Measurements from ENCODE around the gene VCPKMT.

Gene VCPKMT

DNA sequence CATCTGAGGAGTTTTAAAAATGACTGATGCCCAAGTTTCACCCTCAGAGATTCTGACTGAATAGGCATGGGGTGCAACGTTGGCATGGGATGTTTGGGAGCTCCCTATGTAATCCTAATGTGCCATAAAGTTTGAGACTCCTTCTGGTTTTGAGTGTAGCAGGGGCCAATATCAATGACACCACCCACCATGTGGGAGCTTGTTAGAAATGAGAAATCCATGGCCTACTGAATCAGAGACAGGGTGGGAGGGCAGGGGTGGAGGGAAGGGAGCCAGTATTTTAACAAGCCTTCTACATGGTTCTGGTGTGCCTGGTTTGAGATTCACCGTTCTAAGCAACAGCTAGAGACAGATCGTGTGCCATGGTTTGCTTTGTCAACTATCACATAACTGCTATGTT is 46.1 kb downstream of the VCPKMT start:
- Histone ChIP-seq H3K27me3 (replicated peaks in 2 of 5; ENCODE audit: control insufficient read depth in 4 of 5, insufficient read depth in 5 of 5, low read length in 4 of 5) (no peaks in the 10 kb centered on the region), H3K4me3 (ENCODE audit: control insufficient read depth in 1 of 7, extremely low read depth in 1 of 7, insufficient read depth in 4 of 7, low read depth in 2 of 7, low read length in 6 of 7) (no peak overlapping the region), H3K27ac (ENCODE audit: insufficient read depth in 1 of 2, low read depth in 1 of 2, low read length in 2 of 2, poor library complexity in 1 of 2, severe bottlenecking in 2 of 2) (no peak overlapping the region), H3K4me1 (ENCODE audit: control extremely low read depth in 1 of 4, control insufficient read depth in 4 of 4, insufficient read depth in 4 of 4, low read length in 3 of 4) (peaks cover 0 to 7% (median 3%) of the 10 kb centered on the region in 4 experiments), H3K36me3 (ENCODE audit: control insufficient read depth in 4 of 4, insufficient read depth in 4 of 4, low read length in 3 of 4) (no peaks in the 10 kb centered on the region), H3K9me3 (ENCODE audit: control extremely low read depth in 1 of 5, control insufficient read depth in 4 of 5, insufficient read depth in 2 of 5, low read depth in 1 of 5, low read length in 4 of 5) (no peaks in the 10 kb centered on the region)
- WGBS (ENCODE audit: insufficient coverage): 100% methylated on average over 1 of the region's 3 CpGs
- ChIA-PET CTCF (interaction anchor here (1.0 to 1.6 kb wide), 3 partner anchors 18 to 34 kb away, joined by 3 to 6 read pairs (median 4); no protein-coding TSS in a partner anchor), POLR2A (interaction anchor here (1.0 kb wide), 1 partner anchor 18 kb away, joined by 3 read pairs; no protein-coding TSS in a partner anchor)
- no peak for DNase-seq

DNA sequence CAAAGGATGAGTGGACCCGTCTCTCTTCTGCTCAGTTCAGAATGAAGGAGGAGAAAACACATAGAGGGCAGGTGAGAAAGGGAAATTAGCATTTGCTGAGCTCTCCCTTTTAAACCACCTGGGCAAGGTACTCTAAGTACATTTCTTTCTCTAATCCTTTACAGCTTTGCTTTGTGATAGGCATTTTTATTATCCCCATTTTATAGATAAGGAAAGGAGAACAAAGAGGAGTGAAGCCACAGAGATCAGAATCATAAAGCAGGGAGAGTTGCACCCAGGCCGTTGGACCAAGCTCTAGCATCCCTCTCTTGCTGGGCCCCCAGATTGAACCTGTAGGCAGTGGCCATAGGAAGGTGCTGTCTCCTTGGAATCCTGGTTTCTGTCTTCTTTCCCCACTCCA is 47.0 kb downstream of the VCPKMT start:
- DNase-seq: no peak
- CTCF ChIA-PET: interaction anchor here (0.7 to 1.0 kb wide), 2 partner anchors 24 to 35 kb away, joined by 3 read pairs; no protein-coding TSS in a partner anchor
- 69% methylated on average over 2 of the region's 2 CpGs for WGBS (ENCODE audit: insufficient coverage)
- Histone ChIP-seq H3K36me3 (ENCODE audit: control insufficient read depth in 4 of 4, insufficient read depth in 4 of 4, low read length in 3 of 4) (no peaks in the 10 kb centered on the region), H3K27me3 (replicated peaks in 2 of 5; ENCODE audit: control insufficient read depth in 4 of 5, insufficient read depth in 5 of 5, low read length in 4 of 5) (no peaks in the 10 kb centered on the region), H3K27ac (ENCODE audit: insufficient read depth in 1 of 2, low read depth in 1 of 2, low read length in 2 of 2, poor library complexity in 1 of 2, severe bottlenecking in 2 of 2) (no peak overlapping the region), H3K9me3 (ENCODE audit: control extremely low read depth in 1 of 5, control insufficient read depth in 4 of 5, insufficient read depth in 2 of 5, low read depth in 1 of 5, low read length in 4 of 5) (no peaks in the 10 kb centered on the region), H3K4me3 (ENCODE audit: control insufficient read depth in 1 of 7, extremely low read depth in 1 of 7, insufficient read depth in 4 of 7, low read depth in 2 of 7, low read length in 6 of 7) (no peak overlapping the region), H3K4me1 (ENCODE audit: control extremely low read depth in 1 of 4, control insufficient read depth in 4 of 4, insufficient read depth in 4 of 4, low read length in 3 of 4) (peaks cover 0 to 16% (median 11%) of the 10 kb centered on the region in 4 experiments)
- POLR2A ChIA-PET: no interaction called here

DNA sequence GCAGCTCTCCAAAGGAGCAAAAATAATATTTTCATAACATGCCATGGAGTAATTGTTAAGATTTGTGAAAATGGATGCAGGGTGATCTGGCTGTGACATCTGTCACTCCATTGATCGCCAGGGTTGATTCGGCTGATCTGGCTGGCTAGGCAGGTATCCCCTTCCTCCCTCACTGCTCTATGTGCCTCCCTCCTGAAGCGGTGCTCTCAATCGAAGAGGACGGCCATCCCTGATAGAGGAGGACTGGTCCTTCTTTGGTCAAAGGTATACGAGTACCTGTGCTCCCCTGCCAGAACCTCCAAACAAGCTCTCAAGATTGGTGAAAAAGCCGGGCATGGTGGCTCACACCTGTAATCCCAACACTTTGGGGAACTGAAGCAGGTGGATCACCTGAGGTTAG is 47.9 kb downstream of the VCPKMT start:
- CTCF ChIA-PET: interaction anchor here (0.5 kb wide), 1 partner anchor 8 kb away, joined by 3 read pairs; no protein-coding TSS in a partner anchor
- H3K9me3 ChIP-seq (ENCODE audit: control extremely low read depth in 1 of 5, control insufficient read depth in 4 of 5, insufficient read depth in 2 of 5, low read depth in 1 of 5, low read length in 4 of 5): no peaks in the 10 kb centered on the region
- DNase-seq: no peak
- H3K27me3 ChIP-seq (replicated peaks in 2 of 5; ENCODE audit: control insufficient read depth in 4 of 5, insufficient read depth in 5 of 5, low read length in 4 of 5): no peaks in the 10 kb centered on the region
- no peak overlapping the region for H3K4me3 ChIP-seq (ENCODE audit: control insufficient read depth in 1 of 7, extremely low read depth in 1 of 7, insufficient read depth in 4 of 7, low read depth in 2 of 7, low read length in 6 of 7)
- H3K4me1 ChIP-seq (ENCODE audit: control extremely low read depth in 1 of 4, control insufficient read depth in 4 of 4, insufficient read depth in 4 of 4, low read length in 3 of 4): peaks cover 0 to 24% (median 15%) of the 10 kb centered on the region in 4 experiments
- POLR2A ChIA-PET: no interaction called here
- H3K27ac ChIP-seq (ENCODE audit: insufficient read depth in 1 of 2, low read depth in 1 of 2, low read length in 2 of 2, poor library complexity in 1 of 2, severe bottlenecking in 2 of 2): no peak overlapping the region
- no peaks in the 10 kb centered on the region for H3K36me3 ChIP-seq (ENCODE audit: control insufficient read depth in 4 of 4, insufficient read depth in 4 of 4, low read length in 3 of 4)
- 89% methylated on average over 7 of the region's 7 CpGs for WGBS (ENCODE audit: insufficient coverage)

DNA sequence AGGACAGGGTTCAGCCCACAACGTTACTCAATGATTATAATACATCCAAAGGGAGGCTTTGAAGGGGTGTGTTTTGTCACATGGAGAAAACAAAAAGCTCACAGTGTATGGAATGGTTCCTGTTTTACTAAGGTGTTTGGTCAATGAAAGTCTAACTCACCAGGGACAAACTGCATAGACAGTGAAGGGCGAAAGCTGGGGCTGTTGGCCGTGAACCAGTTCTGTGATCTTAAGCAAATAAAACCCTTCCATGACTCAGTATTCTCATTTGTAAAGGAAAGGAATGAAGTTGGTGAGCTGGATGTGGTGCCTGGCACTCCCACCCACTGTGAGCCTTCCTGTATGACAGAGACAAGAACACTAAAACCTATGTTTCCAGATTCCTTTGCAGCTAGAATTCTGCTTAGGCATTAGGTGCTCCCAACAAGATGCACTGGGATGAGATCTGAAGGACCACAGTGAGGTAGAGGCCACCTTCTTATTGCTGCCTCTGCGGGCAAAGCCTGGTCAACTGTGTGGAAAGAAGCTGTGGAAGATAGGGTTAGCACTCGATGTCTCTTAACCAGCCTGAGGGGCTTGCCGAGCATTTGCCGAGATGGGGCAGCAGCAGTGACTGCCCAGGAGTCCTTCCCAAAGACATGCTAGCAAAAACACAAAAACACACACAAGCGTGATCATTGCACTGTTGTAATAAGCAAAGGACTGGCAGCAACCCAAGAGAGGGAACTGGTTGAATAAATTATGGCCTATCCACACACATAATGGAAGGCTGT is 48.5 kb downstream of the VCPKMT start:
- H3K4me3 ChIP-seq (ENCODE audit: control insufficient read depth in 1 of 7, extremely low read depth in 1 of 7, insufficient read depth in 4 of 7, low read depth in 2 of 7, low read length in 6 of 7): no peak overlapping the region
- no peaks in the 10 kb centered on the region for H3K36me3 ChIP-seq (ENCODE audit: control insufficient read depth in 4 of 4, insufficient read depth in 4 of 4, low read length in 3 of 4)
- H3K4me1 ChIP-seq (ENCODE audit: control extremely low read depth in 1 of 4, control insufficient read depth in 4 of 4, insufficient read depth in 4 of 4, low read length in 3 of 4): peaks cover 5 to 29% (median 20%) of the 10 kb centered on the region in 4 experiments
- POLR2A ChIA-PET: no interaction called here
- no peaks in the 10 kb centered on the region for H3K27me3 ChIP-seq (replicated peaks in 2 of 5; ENCODE audit: control insufficient read depth in 4 of 5, insufficient read depth in 5 of 5, low read length in 4 of 5)
- no peak for DNase-seq
- CTCF ChIA-PET: interaction anchor here (0.5 kb wide), 1 partner anchor 8 kb away, joined by 3 read pairs; no protein-coding TSS in a partner anchor
- no peaks in the 10 kb centered on the region for H3K9me3 ChIP-seq (ENCODE audit: control extremely low read depth in 1 of 5, control insufficient read depth in 4 of 5, insufficient read depth in 2 of 5, low read depth in 1 of 5, low read length in 4 of 5)
- no peak overlapping the region for H3K27ac ChIP-seq (ENCODE audit: insufficient read depth in 1 of 2, low read depth in 1 of 2, low read length in 2 of 2, poor library complexity in 1 of 2, severe bottlenecking in 2 of 2)
- 97% methylated on average over 6 of the region's 8 CpGs for WGBS (ENCODE audit: insufficient coverage)

DNA sequence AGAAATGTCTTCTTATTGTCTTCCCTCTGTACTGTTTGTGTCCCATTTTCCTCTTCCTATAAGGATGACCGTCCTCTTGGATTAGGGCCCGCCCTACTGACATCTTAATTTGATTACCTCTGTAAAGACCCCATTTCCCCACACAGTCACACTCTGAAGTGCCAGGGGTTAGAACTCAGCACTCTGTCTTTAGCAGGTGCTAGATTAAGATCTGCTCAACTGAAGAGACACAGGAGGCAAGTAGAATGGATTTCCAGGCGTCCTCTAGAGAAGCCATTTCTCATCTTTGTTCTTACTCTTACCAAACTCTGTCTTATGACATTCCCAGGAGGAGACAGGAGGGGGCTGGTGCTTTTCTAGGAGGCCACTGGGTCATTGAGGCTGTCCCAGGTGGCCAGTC is 50.8 kb downstream of the VCPKMT start:
- DNase-seq: no peak
- WGBS (ENCODE audit: insufficient coverage): 100% methylated on average over 3 of the region's 3 CpGs
- Histone ChIP-seq H3K27ac (ENCODE audit: insufficient read depth in 1 of 2, low read depth in 1 of 2, low read length in 2 of 2, poor library complexity in 1 of 2, severe bottlenecking in 2 of 2) (no peak overlapping the region), H3K9me3 (ENCODE audit: control extremely low read depth in 1 of 5, control insufficient read depth in 4 of 5, insufficient read depth in 2 of 5, low read depth in 1 of 5, low read length in 4 of 5) (no peaks in the 10 kb centered on the region), H3K4me3 (ENCODE audit: control insufficient read depth in 1 of 7, extremely low read depth in 1 of 7, insufficient read depth in 4 of 7, low read depth in 2 of 7, low read length in 6 of 7) (no peak overlapping the region), H3K36me3 (ENCODE audit: control insufficient read depth in 4 of 4, insufficient read depth in 4 of 4, low read length in 3 of 4) (no peaks in the 10 kb centered on the region), H3K4me1 (ENCODE audit: control extremely low read depth in 1 of 4, control insufficient read depth in 4 of 4, insufficient read depth in 4 of 4, low read length in 3 of 4) (peaks cover 22 to 52% (median 43%) of the 10 kb centered on the region in 4 experiments), H3K27me3 (replicated peaks in 2 of 5; ENCODE audit: control insufficient read depth in 4 of 5, insufficient read depth in 5 of 5, low read length in 4 of 5) (no peaks in the 10 kb centered on the region)
- ChIA-PET POLR2A (no interaction called here), CTCF (no interaction called here)

DNA sequence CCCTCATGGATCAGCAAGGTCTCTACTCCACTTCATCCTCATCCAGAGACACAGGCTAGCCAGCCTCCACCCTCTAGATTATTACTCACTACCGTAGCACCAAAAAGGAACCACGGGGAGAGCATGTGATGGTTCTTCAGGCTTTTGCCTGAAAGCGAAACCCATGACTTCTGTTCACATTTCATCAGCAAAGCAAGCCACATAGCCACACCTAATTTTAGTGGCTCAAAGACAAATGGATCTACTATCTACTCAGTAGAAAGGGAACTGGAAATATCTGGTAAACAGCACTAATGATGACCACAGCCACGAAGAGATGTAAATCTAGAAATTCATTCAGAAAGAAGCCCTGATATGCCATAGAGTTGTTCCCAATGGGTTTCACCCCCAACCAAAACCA is 51.4 kb downstream of the VCPKMT start:
- no peak overlapping the region for H3K4me3 ChIP-seq (ENCODE audit: control insufficient read depth in 1 of 7, extremely low read depth in 1 of 7, insufficient read depth in 4 of 7, low read depth in 2 of 7, low read length in 6 of 7)
- ChIA-PET CTCF (interaction anchor here (1.0 to 1.2 kb wide), 4 partner anchors 28 to 210 kb away, joined by 3 to 4 read pairs (median 4); no protein-coding TSS in a partner anchor), POLR2A (no interaction called here)
- no peaks in the 10 kb centered on the region for H3K9me3 ChIP-seq (ENCODE audit: control extremely low read depth in 1 of 5, control insufficient read depth in 4 of 5, insufficient read depth in 2 of 5, low read depth in 1 of 5, low read length in 4 of 5)
- no peaks in the 10 kb centered on the region for H3K36me3 ChIP-seq (ENCODE audit: control insufficient read depth in 4 of 4, insufficient read depth in 4 of 4, low read length in 3 of 4)
- H3K27ac ChIP-seq (ENCODE audit: insufficient read depth in 1 of 2, low read depth in 1 of 2, low read length in 2 of 2, poor library complexity in 1 of 2, severe bottlenecking in 2 of 2): no peak overlapping the region
- H3K4me1 ChIP-seq (ENCODE audit: control extremely low read depth in 1 of 4, control insufficient read depth in 4 of 4, insufficient read depth in 4 of 4, low read length in 3 of 4): peaks cover 25 to 58% (median 49%) of the 10 kb centered on the region in 4 experiments
- no peaks in the 10 kb centered on the region for H3K27me3 ChIP-seq (replicated peaks in 2 of 5; ENCODE audit: control insufficient read depth in 4 of 5, insufficient read depth in 5 of 5, low read length in 4 of 5)
- WGBS (ENCODE audit: insufficient coverage): 0% methylated on average over 1 of the region's 4 CpGs
- DNase-seq: peak in 2 of 3 donors; percentile 83 to 85

DNA sequence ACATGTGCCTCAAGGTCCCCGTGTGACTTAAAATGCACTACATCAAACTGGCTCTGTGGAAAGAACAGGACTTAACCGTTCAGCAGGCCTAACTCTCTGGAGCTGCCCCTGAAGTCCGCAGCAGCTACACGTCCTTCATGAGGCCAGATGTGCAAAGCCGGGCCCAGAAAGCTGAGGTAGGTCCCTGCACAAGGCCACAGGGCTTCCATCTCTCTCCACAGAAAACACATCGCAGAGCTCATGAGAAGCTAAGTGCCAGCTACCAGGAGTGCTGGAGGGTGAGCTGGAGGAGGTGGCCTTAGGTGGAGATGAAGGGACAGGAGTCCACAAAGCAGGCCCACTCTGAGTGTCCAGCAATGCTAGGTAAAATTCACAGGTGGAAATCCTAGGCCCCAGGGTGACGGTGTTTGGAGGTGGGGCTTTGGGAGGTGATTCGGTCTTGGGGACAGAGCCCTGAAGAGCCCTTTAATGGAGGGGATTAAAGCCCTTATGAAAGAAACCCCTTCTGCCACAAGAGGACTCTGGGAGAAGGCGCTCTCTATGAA is 52.4 kb downstream of the VCPKMT start:
- no peaks in the 10 kb centered on the region for H3K9me3 ChIP-seq (ENCODE audit: control extremely low read depth in 1 of 5, control insufficient read depth in 4 of 5, insufficient read depth in 2 of 5, low read depth in 1 of 5, low read length in 4 of 5)
- no peaks in the 10 kb centered on the region for H3K36me3 ChIP-seq (ENCODE audit: control insufficient read depth in 4 of 4, insufficient read depth in 4 of 4, low read length in 3 of 4)
- H3K27ac ChIP-seq (ENCODE audit: insufficient read depth in 1 of 2, low read depth in 1 of 2, low read length in 2 of 2, poor library complexity in 1 of 2, severe bottlenecking in 2 of 2): no peak overlapping the region
- WGBS (ENCODE audit: insufficient coverage): 97% methylated on average over 8 of the region's 9 CpGs
- DNase-seq: no peak
- CTCF ChIA-PET: interaction anchor here (1.0 to 1.2 kb wide), 7 partner anchors 29 to 209 kb away, joined by 3 to 4 read pairs (median 3); no protein-coding TSS in a partner anchor
- no peak overlapping the region for H3K4me3 ChIP-seq (ENCODE audit: control insufficient read depth in 1 of 7, extremely low read depth in 1 of 7, insufficient read depth in 4 of 7, low read depth in 2 of 7, low read length in 6 of 7)
- POLR2A ChIA-PET: no interaction called here
- H3K27me3 ChIP-seq (replicated peaks in 2 of 5; ENCODE audit: control insufficient read depth in 4 of 5, insufficient read depth in 5 of 5, low read length in 4 of 5): no peaks in the 10 kb centered on the region
- H3K4me1 ChIP-seq (ENCODE audit: control extremely low read depth in 1 of 4, control insufficient read depth in 4 of 4, insufficient read depth in 4 of 4, low read length in 3 of 4): peaks cover 25 to 67% (median 57%) of the 10 kb centered on the region in 4 experiments

All from common myeloid progenitor, CD34-positive (primary cell).